Measurements from ENCODE around the gene CORO1C. TPM values are rescaled to one million over a fixed set of nuclear protein-coding genes. Genes with fewer than 3 reads are reported as not detected.

CORO1C gene
- total RNA-seq, 1 donor from 2014 or later, result 189 TPM

DNA sequence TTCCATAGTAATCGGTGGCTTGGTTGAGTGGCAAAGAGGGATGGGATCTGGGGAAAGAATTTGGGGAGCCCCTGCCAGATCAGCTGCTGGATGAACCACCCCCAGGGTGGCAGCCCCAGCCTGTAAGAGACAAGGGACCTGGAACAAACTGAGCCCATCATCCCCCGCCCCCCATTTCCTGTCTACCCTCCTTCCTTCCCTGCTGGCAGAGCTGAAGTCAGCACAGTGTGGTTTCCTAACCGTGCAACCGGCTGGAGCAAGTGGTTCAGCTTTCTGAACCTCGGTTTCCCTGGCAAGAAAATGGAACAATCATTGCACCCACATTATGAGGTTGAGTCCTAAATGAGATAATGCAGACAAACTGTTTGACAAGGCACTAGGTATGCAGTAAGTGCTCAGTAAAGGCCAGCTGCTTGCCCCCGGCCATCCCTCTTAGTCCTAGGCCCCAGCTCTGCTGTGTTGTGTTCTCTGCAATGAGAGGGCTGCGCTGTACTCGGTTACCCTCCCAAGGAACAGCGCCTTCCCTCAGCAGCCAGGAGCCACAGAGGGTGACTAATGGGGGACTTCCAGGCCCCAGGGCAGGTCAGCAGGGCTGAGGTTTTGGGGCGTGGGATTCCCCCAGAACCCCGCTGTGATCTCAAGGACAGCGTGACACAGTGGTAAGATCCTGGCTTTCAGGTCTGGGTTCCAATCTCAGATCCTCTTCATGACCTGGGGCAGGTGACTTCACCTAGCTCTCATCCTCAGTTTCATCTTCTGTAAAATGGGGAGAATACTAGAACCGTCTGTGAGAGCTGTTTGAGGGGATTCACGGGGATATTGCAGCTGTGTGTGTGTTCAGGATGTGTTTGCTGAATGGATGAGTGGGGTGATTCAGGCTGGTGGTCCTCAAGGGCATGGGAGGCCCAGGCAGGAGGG is 114.1 kb downstream of the CORO1C start:
- Histone ChIP-seq H3K4me1 (peaks cover 10% of the 10 kb centered on the region), H3K4me3 (no peak overlapping the region), H3K27ac (no peak overlapping the region), H3K9me3 (no peaks in the 10 kb centered on the region), H3K27me3 (no peaks in the 10 kb centered on the region), H3K36me3 (no peaks in the 10 kb centered on the region)
- TF ChIP-seq POLR2A (IDR thresholded peaks at IDR 0.05) (no peak), POLR2AphosphoS5 (IDR thresholded peaks at IDR 0.05; ENCODE audit: insufficient read depth in 1 of 2, low read depth in 1 of 2) (no peak)
- TF ChIP-seq, protein P1, sequence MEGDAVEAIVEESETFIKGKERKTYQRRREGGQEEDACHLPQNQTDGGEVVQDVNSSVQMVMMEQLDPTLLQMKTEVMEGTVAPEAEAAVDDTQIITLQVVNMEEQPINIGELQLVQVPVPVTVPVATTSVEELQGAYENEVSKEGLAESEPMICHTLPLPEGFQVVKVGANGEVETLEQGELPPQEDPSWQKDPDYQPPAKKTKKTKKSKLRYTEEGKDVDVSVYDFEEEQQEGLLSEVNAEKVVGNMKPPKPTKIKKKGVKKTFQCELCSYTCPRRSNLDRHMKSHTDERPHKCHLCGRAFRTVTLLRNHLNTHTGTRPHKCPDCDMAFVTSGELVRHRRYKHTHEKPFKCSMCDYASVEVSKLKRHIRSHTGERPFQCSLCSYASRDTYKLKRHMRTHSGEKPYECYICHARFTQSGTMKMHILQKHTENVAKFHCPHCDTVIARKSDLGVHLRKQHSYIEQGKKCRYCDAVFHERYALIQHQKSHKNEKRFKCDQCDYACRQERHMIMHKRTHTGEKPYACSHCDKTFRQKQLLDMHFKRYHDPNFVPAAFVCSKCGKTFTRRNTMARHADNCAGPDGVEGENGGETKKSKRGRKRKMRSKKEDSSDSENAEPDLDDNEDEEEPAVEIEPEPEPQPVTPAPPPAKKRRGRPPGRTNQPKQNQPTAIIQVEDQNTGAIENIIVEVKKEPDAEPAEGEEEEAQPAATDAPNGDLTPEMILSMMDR (IDR thresholded peaks at IDR 0.05), result no peak
- intact Hi-C loops (cut with DNase I), result no loop called here
- DNase-seq (ENCODE audit: extremely low spot score in 2 of 2), result no peak

GRCh38 chr12:108616359-108616758 is 115.0 kb downstream of the CORO1C start:
- Histone ChIP-seq H3K4me3 (no peak overlapping the region), H3K9me3 (no peaks in the 10 kb centered on the region), H3K27me3 (no peaks in the 10 kb centered on the region), H3K36me3 (no peaks in the 10 kb centered on the region), H3K27ac (no peak overlapping the region), H3K4me1 (peaks cover 10% of the 10 kb centered on the region)
- DNase-seq (ENCODE audit: extremely low spot score in 2 of 2), result no peak
- TF ChIP-seq POLR2AphosphoS5 (IDR thresholded peaks at IDR 0.05; ENCODE audit: insufficient read depth in 1 of 2, low read depth in 1 of 2) (no peak), POLR2A (IDR thresholded peaks at IDR 0.05) (no peak)
- TF ChIP-seq, protein P1 (IDR thresholded peaks at IDR 0.05), result no peak
- intact Hi-C loops (cut with DNase I), result no loop called here

GRCh38 chr12:108615918-108616317 is 115.4 kb downstream of the CORO1C start:
- intact Hi-C loops (cut with DNase I), result no loop called here
- no peak overlapping the region for H3K4me3 ChIP-seq
- no peaks in the 10 kb centered on the region for H3K27me3 ChIP-seq

GRCh38 chr12:108614639-108615038 is 116.7 kb downstream of the CORO1C start:
- intact Hi-C loops (cut with DNase I), result no loop called here
- Histone ChIP-seq H3K27ac (no peak overlapping the region), H3K4me3 (no peak overlapping the region), H3K4me1 (peaks cover 10% of the 10 kb centered on the region), H3K9me3 (no peaks in the 10 kb centered on the region), H3K36me3 (no peaks in the 10 kb centered on the region), H3K27me3 (no peaks in the 10 kb centered on the region)
- no peak for DNase-seq (ENCODE audit: extremely low spot score in 2 of 2)
- TF ChIP-seq, protein P1 (IDR thresholded peaks at IDR 0.05), result no peak
- no peak for TF ChIP-seq POLR2AphosphoS5 (IDR thresholded peaks at IDR 0.05; ENCODE audit: insufficient read depth in 1 of 2, low read depth in 1 of 2)
- no peak for TF ChIP-seq POLR2A (IDR thresholded peaks at IDR 0.05)

More at GRCh38 chr12:108615918-108616317, 115.4 kb downstream of the CORO1C start:
- Histone ChIP-seq H3K9me3 (no peaks in the 10 kb centered on the region), H3K36me3 (no peaks in the 10 kb centered on the region), H3K4me1 (peaks cover 10% of the 10 kb centered on the region), H3K27ac (no peak overlapping the region)
- TF ChIP-seq POLR2AphosphoS5 (IDR thresholded peaks at IDR 0.05; ENCODE audit: insufficient read depth in 1 of 2, low read depth in 1 of 2), result no peak
- TF ChIP-seq, protein P1 (IDR thresholded peaks at IDR 0.05), result no peak
- no peak for TF ChIP-seq POLR2A (IDR thresholded peaks at IDR 0.05)
- DNase-seq (ENCODE audit: extremely low spot score in 2 of 2), result no peak

- Histone ChIP-seq H3K27ac (no peak overlapping the region), H3K9me3 (no peaks in the 10 kb centered on the region), H3K27me3 (no peaks in the 10 kb centered on the region), H3K4me1 (peaks cover 10% of the 10 kb centered on the region), H3K4me3 (no peak overlapping the region), H3K36me3 (no peaks in the 10 kb centered on the region)
- TF ChIP-seq POLR2A (IDR thresholded peaks at IDR 0.05), result no peak
- TF ChIP-seq, protein P1 (IDR thresholded peaks at IDR 0.05), result no peak
- TF ChIP-seq POLR2AphosphoS5 (IDR thresholded peaks at IDR 0.05; ENCODE audit: insufficient read depth in 1 of 2, low read depth in 1 of 2), result no peak
- no peak for DNase-seq (ENCODE audit: extremely low spot score in 2 of 2)
- intact Hi-C loops (cut with DNase I), result no loop called here
These were observed 117.3 kb downstream of the CORO1C start for GRCh38 chr12:108614041-108614440.
